HG02973 (cell line): ENCODE measurements around the gene PLEKHH2.

Source experiments
- ATAC-seq: cut with Tn5 transposase; IDR thresholded peaks from one replicate; pipeline ENCODE4 v1.9.1; 2021; ENCODE audit warnings: moderate library complexity; ENCODE audit not compliant: unreplicated experiment

PLEKHH2 gene

DNA sequence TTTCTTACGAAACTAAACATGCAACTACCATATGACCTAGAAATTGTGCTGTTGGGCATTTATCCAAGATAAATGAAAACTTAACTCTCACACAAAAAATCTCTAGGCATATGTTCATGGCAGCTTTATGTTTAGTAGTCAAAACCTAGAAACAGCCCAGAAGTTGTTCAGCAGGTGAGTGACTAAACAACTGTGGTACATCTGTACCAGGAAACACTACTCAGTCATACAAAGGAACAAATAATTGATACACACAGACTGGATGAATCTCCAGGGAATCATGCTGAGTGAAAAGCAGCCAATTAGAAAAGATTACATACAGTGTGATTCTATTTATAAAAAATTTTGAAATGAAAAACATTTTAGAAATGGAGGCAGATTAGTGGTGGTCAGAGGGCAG, 166.1 kb downstream of the PLEKHH2 start:
- ATAC-seq, result no peak

DNA sequence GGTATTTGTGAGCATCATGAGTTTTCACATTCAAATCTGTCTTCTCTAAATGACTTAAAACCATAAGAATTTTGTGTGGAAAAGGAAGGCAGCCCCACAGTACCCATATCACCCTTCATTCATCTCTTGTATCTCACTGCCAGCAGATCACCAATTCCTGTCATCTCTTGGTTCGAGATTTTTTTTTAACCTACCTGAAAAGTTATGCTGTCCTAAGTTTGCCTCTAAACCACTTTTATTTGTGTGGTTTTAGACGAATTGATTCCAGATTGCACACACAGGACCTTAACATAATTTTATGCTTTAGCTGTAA, 169.6 kb downstream of the PLEKHH2 start:
- no peak for ATAC-seq

DNA sequence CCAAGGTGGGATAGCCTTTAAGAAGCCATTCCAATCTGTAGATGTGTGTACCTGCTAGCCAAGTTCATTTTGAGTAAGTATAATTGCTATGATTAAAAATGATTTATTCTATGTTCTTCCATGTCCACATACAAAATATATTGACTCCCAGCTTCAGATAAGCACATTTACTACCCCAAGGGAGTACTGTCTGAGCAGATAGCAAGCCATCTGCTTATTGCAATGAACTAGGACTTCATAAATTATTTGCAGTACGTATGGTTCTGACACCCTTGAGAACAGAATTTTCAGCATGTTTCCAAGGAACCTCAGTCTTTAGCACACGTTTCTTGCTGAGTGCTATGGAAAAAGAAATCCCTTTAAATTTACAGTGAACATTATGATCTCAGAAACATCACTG, 173.4 kb downstream of the PLEKHH2 start:
- ATAC-seq, result no peak

DNA sequence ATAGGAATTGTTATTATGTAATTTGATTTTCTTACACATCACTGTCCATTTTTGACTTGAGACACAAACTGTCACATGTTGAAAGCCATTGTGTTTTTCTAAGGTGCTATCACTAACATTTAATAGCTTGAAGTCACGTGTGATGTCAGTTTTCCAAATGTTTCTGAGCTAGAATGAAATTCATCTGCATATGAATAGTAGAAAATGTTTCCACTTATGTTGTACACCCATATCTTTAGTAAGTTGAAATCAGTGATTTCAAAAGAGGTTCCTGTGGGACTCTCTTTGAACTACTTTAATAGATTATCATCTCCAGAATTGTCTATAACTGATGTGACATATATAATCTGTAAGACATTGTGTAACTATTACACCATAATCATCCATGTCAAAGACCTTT, 173.8 kb downstream of the PLEKHH2 start:
- no peak for ATAC-seq

DNA sequence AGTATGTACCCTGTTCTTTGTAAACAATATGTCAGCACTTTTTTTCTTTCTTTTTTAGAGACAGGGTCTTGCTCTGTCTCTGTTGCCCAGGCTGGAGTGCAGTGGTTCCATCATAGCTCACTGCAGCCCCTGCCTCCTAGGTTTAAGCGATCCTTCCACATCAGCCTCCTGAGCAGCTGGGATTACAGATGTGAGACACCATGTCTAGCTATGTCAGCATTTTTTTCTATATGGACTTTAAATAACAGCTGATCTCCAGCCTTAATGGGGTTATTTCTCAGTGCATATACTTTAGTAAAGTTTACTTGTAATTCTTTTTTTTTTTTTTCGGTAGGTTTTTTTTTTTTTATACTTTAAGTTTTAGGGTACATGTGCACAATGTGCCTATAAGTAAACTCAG, 174.9 kb downstream of the PLEKHH2 start:
- no peak for ATAC-seq

DNA sequence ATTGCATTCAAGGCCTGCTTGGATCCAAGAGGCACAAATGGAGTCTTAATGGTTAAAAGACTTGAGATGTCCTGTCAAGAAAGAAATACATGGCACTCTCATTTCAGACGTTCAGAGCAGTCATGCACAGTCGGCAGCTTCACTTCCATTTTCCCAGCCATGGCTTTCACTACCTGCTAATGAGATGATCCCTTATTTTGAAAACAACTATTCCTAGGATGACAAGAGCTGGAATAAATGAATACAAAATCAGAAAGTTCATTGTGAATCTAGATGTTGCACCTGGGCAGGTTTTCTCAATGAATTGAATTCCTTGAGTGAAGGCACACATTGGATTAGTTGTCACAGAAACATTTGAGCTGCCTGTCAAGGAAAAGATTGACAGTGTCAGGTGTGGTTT, 175.9 kb downstream of the PLEKHH2 start:
- no peak for ATAC-seq

DNA sequence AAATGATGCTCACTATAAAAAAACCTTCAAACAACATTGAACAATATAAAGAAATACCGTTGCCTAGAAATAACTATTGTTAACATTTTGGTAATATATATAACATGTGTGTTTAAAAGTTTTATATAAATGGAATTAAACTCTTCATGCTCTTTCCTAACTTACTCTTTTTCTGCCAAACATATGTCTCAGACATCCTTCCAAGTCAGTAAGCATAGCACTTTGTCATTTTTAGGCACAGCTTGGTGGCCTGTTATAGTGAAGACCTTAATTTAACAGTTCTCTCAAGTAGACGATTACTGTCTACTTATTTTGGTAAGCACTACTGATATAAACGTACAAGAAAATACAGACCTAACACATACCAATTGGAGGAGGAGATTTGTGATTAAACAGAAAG, 177.7 kb downstream of the PLEKHH2 start:
- ATAC-seq, result no peak
